CD4-positive, alpha-beta T cell treated with Interleukin-17A for 4 hours (primary cell): ENCODE data around the gene NTRK3.
"Not testable (repeated sequence)": the region's sequence is repeated elsewhere in the genome, so short reads cannot be mapped to it uniquely, and the experiment has no call there.

Experiments
- DNase-seq: peaks from one replicate; pipeline ENCODE4 v3.0.0-alpha.2; 2020; ENCODE audit warnings: mixed read lengths

The NTRK3 gene

DNA sequence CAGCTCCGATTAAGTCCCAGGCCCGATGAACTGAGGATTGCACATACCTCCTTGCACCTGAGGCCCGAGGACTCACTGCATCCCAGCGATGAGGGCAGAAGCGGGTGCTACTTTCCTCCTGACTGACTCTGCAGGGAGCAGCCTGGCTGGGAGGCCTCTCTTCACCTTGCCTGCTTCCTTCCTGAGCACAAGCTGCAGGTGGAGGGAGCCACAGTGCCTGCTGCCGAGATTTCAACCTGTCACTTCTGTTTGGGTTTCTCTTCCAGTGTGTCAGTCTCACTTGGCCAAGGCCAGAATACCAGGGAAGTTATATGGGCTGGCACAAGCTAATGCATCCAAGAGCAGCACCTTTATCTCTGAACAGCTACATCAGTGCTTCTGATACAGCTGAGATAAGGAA, 185.4 kb downstream of the NTRK3 start:
- no peak for DNase-seq

DNA sequence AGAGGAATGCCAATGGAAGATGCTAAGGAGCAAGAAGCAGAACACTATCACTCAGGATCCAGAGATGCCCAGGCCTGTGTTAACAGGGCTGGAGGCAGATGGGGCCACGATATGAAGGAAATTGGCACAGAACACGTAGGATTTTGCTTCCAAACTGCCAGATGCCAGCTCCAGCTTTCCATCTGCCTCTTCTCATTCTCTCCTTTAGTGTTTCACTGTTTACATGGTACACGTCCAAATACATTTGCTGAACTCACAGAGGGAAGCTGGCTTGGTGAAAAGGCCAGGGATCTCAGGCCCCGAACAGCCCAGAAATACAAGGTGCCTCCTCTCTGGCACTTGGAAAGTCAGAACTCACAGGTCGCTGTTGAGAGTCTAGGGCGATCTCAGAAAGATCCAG, 187.0 kb downstream of the NTRK3 start:
- no peak for DNase-seq

DNA sequence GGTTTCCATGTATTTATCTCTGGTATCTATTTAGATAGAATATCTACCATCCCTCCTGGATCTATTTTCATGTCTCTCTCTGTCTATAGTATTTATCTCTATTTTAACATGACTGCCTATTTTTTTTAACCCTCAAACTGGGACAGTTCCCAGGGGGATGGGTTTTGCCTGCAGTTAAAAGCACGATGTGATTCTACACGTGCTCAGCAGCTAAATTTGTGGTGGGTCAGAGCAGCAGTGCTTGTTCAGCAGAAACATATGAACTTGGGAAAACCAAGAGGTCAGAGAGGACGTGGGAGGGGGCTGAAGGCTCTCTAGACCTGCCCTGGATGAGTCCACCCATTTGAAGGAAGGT, 189.2 kb downstream of the NTRK3 start:
- DNase-seq: no peak

DNA sequence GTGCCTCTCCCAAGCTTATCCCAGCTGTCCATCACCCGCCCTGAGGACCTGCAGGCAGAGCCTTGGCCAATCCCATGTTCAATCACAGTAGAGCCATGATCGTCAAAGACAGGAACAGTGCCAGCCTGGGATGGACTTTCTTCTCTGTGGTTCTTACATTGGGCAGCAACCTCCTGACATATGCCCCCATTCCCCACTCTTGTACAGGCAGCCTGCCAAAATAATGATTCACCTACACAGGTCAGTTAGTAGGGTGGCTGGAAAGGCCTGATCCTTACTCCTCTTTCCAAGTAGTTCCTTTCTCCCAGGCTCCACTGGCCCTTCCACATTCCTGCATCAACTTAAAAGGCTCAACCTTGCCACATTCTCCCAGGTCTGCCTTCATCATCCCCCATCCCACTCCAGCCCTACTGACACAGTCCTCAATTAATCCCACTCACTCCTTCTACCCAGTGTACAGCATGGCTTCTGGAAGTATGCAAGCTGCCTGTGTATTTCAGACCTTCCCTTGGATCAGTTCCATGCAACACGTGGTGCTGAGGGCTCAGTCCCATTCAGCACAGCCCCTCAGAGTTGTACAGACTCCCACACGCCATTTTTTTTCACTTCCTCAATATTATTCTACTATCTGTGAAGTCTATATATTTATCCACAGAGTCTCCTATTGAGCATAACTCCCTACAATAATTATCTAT, 189.8 kb downstream of the NTRK3 start:
- no peak for DNase-seq

DNA sequence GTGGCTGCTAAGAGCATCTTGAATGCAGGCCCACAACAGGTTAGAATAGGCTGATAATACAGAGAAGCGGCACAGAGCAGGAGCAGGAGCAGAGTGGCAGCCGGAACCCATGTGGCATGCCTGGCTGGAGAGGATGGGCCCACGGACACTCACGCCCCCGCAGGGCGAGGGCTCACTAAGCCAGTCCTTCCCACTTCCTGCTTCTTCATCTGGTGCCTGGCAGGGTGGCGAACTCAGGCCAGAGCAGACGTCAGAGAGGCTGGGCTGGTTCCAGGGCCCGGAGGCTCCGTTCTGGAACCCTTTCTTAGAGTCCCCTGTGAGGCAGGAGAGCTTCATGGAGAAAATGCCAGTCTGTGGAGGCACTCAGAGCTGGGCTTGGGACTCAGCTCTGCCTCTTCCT, 195.1 kb downstream of the NTRK3 start:
- DNase-seq: no peak

DNA sequence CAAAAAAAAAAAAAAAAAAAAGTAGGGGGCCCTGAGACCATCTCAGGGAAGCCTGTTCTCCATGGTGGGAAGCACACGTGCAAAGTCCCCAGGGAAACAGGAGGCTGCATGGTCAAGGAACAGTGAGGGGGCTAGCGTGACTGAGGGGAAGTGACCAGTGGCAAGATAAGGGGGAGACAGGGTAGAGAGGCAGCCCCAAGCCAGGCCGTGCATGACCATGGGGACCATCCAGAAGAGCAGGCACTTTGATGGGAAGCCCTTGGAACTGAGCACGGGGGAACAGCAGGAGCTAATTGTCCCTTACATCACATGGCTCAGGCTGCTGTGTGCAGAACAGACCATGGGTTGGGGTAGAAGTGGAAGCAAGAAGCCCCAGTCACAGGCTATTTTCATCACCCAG, 196.2 kb downstream of the NTRK3 start:
- DNase-seq: no peak

DNA sequence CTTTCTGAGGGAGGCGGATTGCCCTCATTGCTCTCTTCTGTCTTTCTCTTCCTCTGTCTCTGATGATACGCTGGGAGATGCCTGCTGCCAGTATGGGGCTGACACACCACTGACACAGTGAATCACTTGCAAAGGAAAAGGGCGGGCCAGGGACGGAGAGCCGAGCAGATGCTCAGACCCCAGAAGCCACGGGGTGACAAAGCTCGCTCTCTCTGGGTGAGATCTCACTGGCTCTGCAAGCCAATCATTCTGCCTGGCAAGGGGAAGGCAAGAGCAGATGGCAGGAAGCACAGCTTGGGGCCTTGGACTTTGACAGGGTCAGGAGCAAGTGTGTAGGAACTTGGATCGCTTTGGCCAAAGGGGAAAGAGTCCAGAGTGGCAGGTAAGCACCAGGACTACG, 198.7 kb downstream of the NTRK3 start:
- no peak for DNase-seq

DNA sequence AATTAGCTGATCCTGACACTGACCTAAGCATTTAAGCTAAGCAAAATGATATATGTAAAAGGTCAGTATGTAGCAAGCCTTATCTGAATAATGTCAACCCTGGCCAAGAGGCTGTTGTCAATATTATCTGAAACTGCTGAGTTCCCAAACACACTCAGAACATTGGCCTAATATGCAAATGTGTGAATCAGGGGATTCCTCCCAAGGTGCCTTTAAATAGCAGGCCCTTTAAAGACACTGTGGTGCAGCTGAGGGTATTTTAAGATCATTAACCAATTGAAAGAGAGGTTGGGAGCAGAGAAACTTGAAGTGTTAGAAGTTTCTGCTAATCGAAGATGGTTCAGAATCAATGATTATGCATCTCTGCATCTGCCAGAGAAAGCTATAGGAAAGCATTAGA, 207.0 kb downstream of the NTRK3 start:
- no peak for DNase-seq

DNA sequence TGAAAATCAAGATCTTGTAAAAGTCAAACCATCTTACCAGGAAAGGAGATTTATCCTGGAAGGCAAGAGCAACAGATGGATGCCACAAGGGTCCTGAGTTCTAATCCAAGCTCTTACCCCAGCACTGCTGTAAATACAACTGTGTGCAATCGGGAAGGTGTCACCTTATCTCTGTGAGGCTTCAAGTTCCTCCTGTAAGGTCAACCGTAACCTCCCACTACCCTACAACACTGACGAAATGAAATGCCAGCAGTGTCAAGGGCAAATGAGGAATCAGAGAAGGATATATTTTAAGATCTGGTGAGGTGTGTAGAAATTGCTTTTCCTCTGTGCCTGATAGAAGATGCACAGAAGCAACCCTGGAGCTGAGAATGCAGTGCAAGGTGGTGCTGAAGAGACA, 207.8 kb downstream of the NTRK3 start:
- no peak for DNase-seq

DNA sequence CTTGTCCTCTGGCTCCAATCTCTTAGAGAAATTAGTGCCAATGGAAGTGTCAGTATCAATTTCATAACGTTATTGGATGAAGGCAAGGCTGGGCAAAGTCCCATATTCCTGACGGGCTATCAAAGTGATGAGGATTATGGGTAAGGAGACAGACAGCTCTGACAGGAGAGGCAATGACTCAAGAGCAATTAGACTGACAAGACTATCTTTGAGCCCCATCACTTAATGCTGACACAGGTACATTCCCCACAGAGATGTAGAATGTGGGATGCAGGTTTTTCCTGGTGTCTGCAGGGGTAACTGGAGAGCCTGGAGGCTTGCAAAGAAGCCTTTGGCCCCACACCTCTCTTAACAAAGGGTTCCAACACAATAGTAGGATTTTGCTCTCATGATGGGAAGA, 208.3 kb downstream of the NTRK3 start:
- no peak for DNase-seq

DNA sequence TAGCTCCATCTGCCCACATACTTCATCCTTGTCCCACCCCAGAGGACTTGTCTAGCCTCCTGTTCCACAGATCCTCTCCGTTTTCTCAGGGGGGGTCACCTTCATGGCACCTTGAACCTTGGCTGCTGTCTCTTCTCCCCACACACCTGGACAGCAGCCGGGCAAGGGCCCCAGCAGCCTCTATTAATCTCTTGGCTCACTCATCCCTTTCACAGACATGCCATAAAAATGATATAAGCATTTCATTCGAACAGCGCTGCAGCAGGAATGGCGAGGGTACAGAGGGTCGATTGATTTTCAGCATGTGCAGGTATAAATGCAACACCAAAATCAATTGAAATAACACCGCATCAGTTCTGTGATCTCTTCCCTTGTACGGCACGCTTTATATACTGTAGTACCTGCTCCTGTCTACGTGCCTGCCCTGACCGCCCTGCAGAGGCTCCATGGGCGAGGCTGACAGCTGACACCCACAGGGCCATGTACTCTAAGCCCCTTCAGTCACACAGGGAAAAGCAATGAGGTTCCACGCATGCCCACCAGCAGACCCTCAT, 209.9 kb downstream of the NTRK3 start:
- DNase-seq: no peak

DNA sequence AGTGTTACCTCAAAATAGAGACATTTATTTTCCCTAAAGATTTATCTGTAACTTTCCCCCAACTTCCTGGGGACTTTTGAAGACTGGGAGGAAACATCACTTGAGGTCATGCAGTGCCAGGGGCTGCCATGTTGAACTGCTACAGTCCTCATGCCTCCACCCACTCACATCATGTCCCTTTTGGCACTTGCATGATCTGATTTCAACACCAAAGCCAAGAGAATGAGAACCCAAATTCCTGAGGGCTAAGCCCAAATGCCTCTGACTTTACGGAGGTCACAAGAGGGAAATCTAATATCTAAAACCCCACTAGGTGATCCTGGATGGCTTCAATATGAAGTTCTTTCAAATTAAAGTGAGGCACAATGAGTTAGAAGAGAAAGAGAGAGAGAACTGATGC, 213.1 kb downstream of the NTRK3 start:
- no peak for DNase-seq

DNA sequence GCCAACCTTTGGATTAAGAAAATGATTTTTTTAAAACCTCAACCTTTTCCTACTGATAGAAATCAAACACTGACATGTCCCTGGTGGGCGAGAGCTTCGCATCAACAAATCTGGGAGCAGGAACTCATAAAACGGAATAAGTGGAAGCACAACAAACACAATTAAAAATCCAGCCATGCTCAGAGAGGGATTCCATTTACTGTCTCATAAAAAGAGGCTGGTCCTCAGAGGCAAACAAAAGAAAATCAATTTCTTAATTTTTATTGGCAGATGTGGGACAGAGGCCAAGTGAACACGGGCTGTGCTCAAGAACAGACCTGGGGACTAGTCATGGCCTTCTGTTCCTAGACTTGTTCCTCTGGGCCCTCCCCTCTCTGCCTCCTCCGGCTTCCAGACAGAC, 214.5 kb downstream of the NTRK3 start:
- no peak for DNase-seq

DNA sequence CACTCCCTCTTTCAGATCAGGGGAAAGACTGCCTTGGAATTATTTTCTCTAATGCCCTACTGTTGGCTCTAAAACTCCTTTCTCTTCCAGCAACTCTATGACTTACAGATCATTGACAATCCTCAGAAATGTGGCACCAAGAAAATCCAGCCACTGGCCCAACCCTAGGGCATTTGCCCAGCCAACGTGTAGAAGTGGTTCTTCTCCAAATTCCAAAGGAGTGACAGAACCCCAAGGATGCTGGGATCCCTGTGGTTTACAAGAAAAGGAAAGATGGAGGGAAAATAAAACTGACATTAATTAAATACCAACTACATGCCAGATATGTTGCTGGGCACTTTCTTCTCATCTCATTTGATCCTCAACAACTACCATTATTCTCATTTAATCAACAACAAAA, 216.0 kb downstream of the NTRK3 start:
- DNase-seq: no peak

DNA sequence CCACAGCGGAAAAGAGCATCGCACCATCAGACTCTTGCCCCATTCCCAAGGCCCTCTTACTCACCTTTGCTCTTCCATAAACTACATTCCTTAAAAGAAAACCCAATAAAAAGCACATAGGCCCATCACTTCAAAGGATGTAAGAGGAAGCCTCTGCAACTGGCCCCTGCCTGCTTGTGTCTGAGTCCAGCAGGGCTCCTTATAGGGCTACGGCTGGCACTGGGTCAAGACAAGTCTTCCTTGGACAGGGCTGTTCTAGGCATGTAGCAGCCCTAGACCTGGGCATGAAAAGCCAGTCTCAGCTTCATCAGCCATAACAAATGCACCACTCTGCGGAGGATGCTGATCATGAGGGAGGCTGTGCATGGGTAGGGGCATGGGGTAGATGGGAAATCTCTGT, 218.3 kb downstream of the NTRK3 start:
- DNase-seq: no peak

DNA sequence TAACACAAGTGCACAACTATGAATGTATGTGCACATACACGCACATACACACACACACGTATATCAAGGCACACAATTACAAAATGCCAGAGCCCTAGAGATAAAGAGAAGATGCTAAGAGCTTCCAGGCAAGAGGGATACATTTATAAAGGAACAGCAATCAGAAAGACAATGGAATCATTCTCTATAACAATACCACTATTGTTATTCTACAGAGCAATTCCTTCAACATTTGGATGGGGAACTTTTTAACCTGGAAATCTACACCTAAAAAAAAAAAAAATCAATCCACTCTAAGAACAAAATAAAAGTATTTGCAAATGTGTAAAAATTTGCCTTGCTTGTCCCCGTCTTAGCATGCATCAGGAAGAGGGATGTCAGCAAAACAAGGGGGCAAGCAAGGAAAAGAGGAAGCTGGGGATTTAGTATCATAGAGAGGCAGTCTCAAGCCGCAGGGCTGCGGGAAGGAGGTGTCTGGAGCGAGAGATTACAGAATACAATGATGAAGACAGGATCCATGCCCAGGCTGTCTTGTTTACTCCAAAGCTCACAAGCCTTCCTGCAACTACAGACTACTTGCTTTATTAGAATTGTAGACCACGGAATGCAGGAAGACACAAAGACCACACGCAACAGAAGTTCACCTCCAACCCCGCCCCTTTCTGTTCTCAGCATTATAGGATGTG, 220.2 kb downstream of the NTRK3 start:
- DNase-seq: no peak

DNA sequence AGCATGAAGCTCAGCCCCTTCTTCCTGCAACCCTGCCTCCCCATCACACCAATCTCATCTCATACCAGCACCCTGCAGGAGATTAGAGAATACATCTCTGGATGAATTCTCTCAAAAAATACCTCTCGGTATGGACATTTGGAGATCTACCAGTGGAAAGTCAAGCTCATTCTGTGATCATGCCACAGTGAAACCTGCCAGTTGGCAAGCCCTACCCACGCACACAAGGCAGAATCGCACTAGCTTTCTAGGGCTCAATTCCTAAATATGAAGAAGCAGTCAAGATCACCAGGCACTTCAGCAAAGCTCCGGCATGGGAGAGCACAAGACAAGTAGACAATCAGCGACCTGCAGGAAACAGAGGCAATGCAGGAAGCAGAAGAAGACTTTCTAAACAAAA, 221.2 kb downstream of the NTRK3 start:
- no peak for DNase-seq

DNA sequence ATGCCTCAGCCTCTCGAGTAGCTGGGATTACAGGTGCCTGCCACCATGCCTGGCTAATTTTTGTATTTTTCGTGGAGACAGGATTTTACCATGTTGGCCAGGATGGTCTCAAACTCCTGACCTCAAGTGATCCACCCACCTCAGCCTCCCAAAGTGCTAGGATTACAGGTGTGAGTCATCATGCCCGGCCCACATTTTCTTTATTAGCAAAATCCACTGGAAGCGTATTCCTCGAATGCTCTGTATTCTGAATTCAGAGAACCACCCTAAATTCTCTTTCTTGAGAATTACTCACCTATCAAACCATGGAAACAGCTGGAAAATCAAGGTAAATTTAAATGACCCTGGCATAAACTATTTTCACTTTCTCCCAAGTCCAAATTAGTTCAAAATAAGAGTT, 223.1 kb downstream of the NTRK3 start:
- not testable (repeated sequence) for DNase-seq

DNA sequence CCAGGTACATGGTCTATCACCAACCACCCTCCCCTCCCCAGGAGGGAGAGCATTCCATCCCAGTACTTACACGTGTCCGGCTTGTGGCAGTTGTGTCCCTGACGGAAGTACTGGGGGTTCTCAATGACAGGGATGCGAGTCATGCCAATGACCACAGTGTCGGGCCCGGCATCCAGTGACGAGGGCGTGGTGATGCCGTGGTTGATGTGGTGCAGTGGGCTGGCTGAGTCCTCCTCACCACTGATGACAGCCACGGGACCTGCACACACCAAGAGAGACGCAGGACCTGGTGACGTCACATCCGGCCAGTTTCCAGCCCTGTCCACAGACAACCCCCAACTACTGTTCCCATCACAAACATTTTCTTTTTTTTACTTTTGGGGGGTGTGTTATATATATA, 223.8 kb downstream of the NTRK3 start:
- DNase-seq: no peak

DNA sequence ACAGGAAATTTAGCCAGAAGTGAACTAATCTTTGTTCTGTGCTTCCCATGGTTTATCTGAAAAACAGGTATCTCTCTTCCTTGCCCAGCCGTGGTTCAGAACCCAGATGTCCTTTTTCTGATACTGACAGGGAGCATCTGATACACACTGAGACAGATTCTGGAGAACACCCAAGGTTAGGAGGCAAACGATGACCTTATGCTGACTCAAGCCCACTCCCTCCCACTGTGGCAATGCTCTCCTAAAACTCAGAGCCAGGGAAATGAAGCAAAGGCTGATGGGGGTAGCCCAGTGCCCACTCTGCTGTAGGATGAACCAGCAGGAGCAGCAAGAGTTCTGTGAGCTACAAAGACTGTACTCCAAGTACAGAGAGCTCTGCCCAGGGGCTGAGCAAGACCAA, 225.1 kb downstream of the NTRK3 start:
- no peak for DNase-seq

DNA sequence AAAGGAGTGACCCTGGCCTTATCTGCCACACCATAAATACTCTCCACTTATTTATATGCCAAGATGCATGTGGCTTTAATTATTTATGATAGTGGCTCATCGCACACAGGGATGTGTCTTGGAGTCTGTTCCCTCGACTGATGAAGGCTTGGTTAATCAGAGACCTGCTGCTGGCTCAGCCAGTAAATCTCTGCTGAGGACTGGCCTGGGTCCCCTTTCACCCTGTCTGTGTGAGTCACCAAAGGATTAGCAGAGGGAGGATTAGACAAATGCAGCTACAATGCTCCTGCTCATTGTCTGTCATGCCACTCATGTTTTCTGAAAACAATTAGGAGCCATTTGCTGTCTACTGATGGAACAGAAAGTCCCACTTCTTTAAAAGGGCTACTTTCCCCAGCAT, 226.8 kb downstream of the NTRK3 start:
- no peak for DNase-seq

DNA sequence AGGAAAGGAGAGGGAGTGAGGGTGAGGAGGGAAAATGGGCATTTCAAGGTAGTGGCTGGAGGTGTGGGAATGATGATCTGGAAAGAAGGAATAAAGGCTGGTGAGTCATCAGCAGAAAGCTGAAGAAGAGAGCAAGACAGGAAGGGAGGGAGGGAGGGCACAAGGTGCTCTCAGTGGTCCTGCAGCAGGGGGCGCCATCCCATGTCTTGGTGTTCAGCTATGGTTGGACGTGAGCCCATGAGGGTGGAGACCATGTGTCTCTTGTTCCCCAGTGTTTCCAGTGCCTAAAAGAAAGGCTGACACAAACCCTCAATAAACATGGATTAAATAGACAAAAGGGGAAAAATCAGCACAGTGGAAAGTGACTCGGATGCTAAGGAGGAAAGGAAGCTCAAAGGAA, 228.5 kb downstream of the NTRK3 start:
- DNase-seq: no peak

DNA sequence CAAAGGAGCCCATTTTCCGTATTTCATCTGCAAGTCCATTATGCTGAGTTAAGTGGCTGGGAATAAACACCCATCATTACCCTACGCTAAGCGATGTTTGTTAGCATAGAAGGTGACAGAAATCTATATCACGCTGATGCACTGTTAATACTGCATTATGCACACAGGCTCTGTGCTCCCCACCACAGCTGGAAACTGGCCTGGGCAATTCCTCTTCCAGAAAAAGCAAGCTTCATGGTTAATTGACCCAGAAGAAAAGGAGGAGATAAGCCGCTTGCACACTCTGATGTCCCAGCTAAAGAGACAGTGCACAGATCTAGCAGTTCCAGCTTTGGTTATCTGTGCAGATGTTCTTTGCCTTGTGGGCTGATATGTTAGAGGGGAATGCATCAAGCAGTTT, 232.6 kb downstream of the NTRK3 start:
- no peak for DNase-seq

DNA sequence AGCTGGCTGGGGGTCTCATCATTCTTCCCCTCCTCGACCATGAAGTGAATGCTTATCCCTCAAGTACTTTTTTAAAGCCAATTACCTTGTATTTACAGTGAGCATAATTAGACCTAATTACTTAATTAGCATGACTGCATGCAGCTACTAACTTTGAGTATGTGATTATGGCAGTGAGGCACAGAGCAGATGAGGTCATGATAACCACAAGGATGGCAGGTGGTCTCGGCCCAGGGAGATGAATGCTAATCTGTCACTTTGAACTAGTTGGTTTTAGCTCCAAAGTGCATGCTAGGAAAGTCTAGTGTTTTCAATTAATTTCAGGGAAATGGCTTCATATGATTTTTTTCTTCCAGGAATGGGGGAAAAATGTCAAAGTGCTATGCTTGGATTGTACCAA, 233.8 kb downstream of the NTRK3 start:
- DNase-seq: no peak

DNA sequence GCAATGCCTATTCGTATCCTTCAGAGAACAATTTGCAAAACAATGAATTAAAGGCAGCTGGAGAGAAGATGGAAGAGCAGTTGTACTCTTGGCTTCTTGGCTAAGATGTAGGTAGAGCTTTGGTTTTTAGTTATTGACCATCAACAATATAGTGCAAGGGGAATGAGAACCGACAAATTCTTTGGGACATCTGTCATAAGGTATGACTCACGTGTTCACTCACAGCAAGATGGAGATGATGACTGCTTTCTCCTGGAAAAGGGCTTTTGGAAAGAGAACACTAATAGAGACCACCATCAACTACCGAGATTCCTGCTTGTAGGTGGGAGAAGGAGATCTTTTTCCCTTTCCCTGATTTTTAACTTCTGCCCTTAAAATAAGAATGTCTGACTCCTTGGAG, 234.9 kb downstream of the NTRK3 start:
- DNase-seq: no peak
